HL-60/S4 treated with phorbol 12-myristate 13-acetate at 8.2 ng/mL for 4 days and 3 days (cell line): ENCODE measurements around the gene CBX3.
"Not testable (repeated sequence)": the region's sequence is repeated elsewhere in the genome, so short reads cannot be mapped to it uniquely, and the experiment has no call there.

Source experiments
- in situ Hi-C: fragments of 300-500 bp; cut with MboI; formaldehyde crosslinking; loops from 2 replicates; pipeline ENCODE4 v1.15.0; 2022; ENCODE audit warnings: low sequenced_read_pairs

Gene CBX3

GRCh38 chr7:26187380-26188205 is 14.0 kb upstream of the CBX3 start:
- in situ Hi-C loops = no loop called here

GRCh38 chr7:26188206-26188956 is 13.2 kb upstream of the CBX3 start:
- in situ Hi-C loops = no loop called here

- in situ Hi-C loops = no loop called here
These were observed 12.5 kb upstream of the CBX3 start for GRCh38 chr7:26188957-26189541.

GRCh38 chr7:26189697-26190096 is 11.8 kb upstream of the CBX3 start:
- in situ Hi-C loops = no loop called here

- in situ Hi-C loops = no loop called here
These were observed 11.1 kb upstream of the CBX3 start for GRCh38 chr7:26190417-26190869.

GRCh38 chr7:26191233-26191973 is 10.1 kb upstream of the CBX3 start:
- in situ Hi-C loops = no loop called here

GRCh38 chr7:26191974-26192479 is 9.5 kb upstream of the CBX3 start:
- in situ Hi-C loops = no loop called here

GRCh38 chr7:26192485-26193087 is 9.0 kb upstream of the CBX3 start:
- in situ Hi-C loops = no loop called here

- in situ Hi-C loops = no loop called here
These were observed 7.9 kb upstream of the CBX3 start for GRCh38 chr7:26193432-26194207.

GRCh38 chr7:26194764-26195163 is 6.8 kb upstream of the CBX3 start:
- in situ Hi-C loops = not testable (repeated sequence)

- in situ Hi-C loops = no loop called here
These were observed 6.4 kb upstream of the CBX3 start for GRCh38 chr7:26195182-26195581.

GRCh38 chr7:26195867-26196657 is 5.5 kb upstream of the CBX3 start:
- in situ Hi-C loops = no loop called here

- in situ Hi-C loops = no loop called here
These were observed 4.1 kb upstream of the CBX3 start for GRCh38 chr7:26197153-26198115.

GRCh38 chr7:26198133-26198780 is 3.3 kb upstream of the CBX3 start:
- in situ Hi-C loops = no loop called here

- in situ Hi-C loops = no loop called here
These were observed 2.8 kb upstream of the CBX3 start for GRCh38 chr7:26198781-26199169.

- in situ Hi-C loops = no loop called here
These were observed 2.1 kb upstream of the CBX3 start for GRCh38 chr7:26199301-26200037.

- in situ Hi-C loops = no loop called here
These were observed 1.5 kb upstream of the CBX3 start for GRCh38 chr7:26200038-26200443.
